Stimulated activated naive CD8-positive, alpha-beta T cell treated with anti-CD3 and anti-CD28 coated beads, Interleukin-15, amount 100 ng/mL, for 72 hours (primary cell): ENCODE results near the gene MRFAP1.
A peak's percentile ranks its signal among the peaks of the same experiment; 100 is the strongest.

ENCODE experiments used
- ATAC-seq: fragments of 150-1000 bp; cut with Tn5 transposase; 2 replicates; pipeline ENCODE4 v1.10.0; 2021; ENCODE audit warnings: mild to moderate bottlenecking, moderate library complexity
- DNase-seq, 2 donors: peaks; one replicate each; pipeline ENCODE4 v3.0.0; 2021 to 2022
- H3K27ac Mint-ChIP-seq, 2 donors: one replicate each; pipeline ENCODE4 v1.8.0; 2022; ENCODE audit warnings: mild to moderate bottlenecking in 2 of 2, mixed read lengths in 2 of 2, moderate library complexity in 2 of 2
- H3K27me3 Mint-ChIP-seq: one replicate; pipeline ENCODE4 v1.8.0; 2022; ENCODE audit warnings: mixed read lengths
- H3K4me1 Mint-ChIP-seq: one replicate; pipeline ENCODE4 v1.8.0; 2022; ENCODE audit warnings: mild to moderate bottlenecking, mixed read lengths
- H3K4me3 Mint-ChIP-seq, 2 donors: one replicate each; pipeline ENCODE4 v1.8.0; 2022; ENCODE audit warnings: mild to moderate bottlenecking in 2 of 2, mixed read lengths in 2 of 2, moderate library complexity in 1 of 2
- H3K9me3 Mint-ChIP-seq, 2 donors: one replicate each; pipeline ENCODE4 v1.8.0; 2022; ENCODE audit warnings: mixed read lengths in 2 of 2

MRFAP1 gene

GRCh38 chr4:6606465-6607235 lies 33.8 kb upstream of the MRFAP1 start:
- peaks cover 10% of the 10 kb centered on the region for H3K4me1 Mint-ChIP-seq
- H3K27me3 Mint-ChIP-seq = no peaks in the 10 kb centered on the region
- DNase-seq (no peak), ATAC-seq (no peak)
- peak overlapping the region in 1 of 2 donors; percentile 31 for H3K27ac Mint-ChIP-seq
- no peak overlapping the region for H3K4me3 Mint-ChIP-seq
- peaks cover 7 to 26% of the 10 kb centered on the region in 2 donors for H3K9me3 Mint-ChIP-seq

- Mint-ChIP-seq H3K27me3 (no peaks in the 10 kb centered on the region), H3K9me3 (peaks cover 7 to 26% of the 10 kb centered on the region in 2 donors), H3K27ac (peak overlapping the region; percentile 31 to 35), H3K4me3 (no peak overlapping the region), H3K4me1 (peaks cover 10% of the 10 kb centered on the region)
- DNase-seq (no peak), ATAC-seq (no peak)
These were observed 33.0 kb upstream of the MRFAP1 start for GRCh38 chr4:6607368-6608055.

- Mint-ChIP-seq H3K27ac (no peak overlapping the region), H3K4me3 (no peak overlapping the region), H3K9me3 (peaks cover 7 to 18% of the 10 kb centered on the region in 2 donors), H3K27me3 (no peaks in the 10 kb centered on the region), H3K4me1 (peaks cover 10% of the 10 kb centered on the region)
- DNase-seq (no peak), ATAC-seq (peak; percentile 51)
These were observed 31.6 kb upstream of the MRFAP1 start for GRCh38 chr4:6608758-6609414.

GRCh38 chr4:6609415-6610079 lies 30.9 kb upstream of the MRFAP1 start:
- no peak overlapping the region for H3K27ac Mint-ChIP-seq
- no peaks in the 10 kb centered on the region for H3K27me3 Mint-ChIP-seq
- no peak for DNase-seq
- peaks cover 10% of the 10 kb centered on the region for H3K4me1 Mint-ChIP-seq
- peaks cover 7 to 11% of the 10 kb centered on the region in 2 donors for H3K9me3 Mint-ChIP-seq
- no peak overlapping the region for H3K4me3 Mint-ChIP-seq
- no peak for ATAC-seq

GRCh38 chr4:6610856-6611430 lies 29.5 kb upstream of the MRFAP1 start:
- Mint-ChIP-seq H3K9me3 (peaks cover 0 to under 1% of the 10 kb centered on the region in 2 donors), H3K27me3 (no peaks in the 10 kb centered on the region), H3K4me3 (no peak overlapping the region), H3K4me1 (peaks cover 10% of the 10 kb centered on the region), H3K27ac (no peak overlapping the region)
- ATAC-seq = no peak
- DNase-seq = no peak

GRCh38 chr4:6612961-6613675 lies 27.4 kb upstream of the MRFAP1 start:
- DNase-seq (no peak), ATAC-seq (no peak)
- peaks cover 4% of the 10 kb centered on the region for H3K4me1 Mint-ChIP-seq
- no peaks in the 10 kb centered on the region for H3K27me3 Mint-ChIP-seq
- H3K9me3 Mint-ChIP-seq = no peaks in the 10 kb centered on the region
- H3K27ac Mint-ChIP-seq = peak overlapping the region; percentile 73 to 95
- H3K4me3 Mint-ChIP-seq = no peak overlapping the region

- H3K27me3 Mint-ChIP-seq = no peaks in the 10 kb centered on the region
- H3K4me3 Mint-ChIP-seq = no peak overlapping the region
- ATAC-seq (no peak), DNase-seq (no peak)
- no peaks in the 10 kb centered on the region for H3K4me1 Mint-ChIP-seq
- peak overlapping the region in 1 of 2 donors; percentile 95 for H3K27ac Mint-ChIP-seq
- H3K9me3 Mint-ChIP-seq = no peaks in the 10 kb centered on the region
These were observed 26.5 kb upstream of the MRFAP1 start for GRCh38 chr4:6613676-6614651.

GRCh38 chr4:6614701-6615230 lies 25.7 kb upstream of the MRFAP1 start:
- no peak for DNase-seq
- H3K9me3 Mint-ChIP-seq = no peaks in the 10 kb centered on the region
- no peaks in the 10 kb centered on the region for H3K27me3 Mint-ChIP-seq
- ATAC-seq = no peak
- no peak overlapping the region for H3K27ac Mint-ChIP-seq
- no peaks in the 10 kb centered on the region for H3K4me1 Mint-ChIP-seq
- no peak overlapping the region for H3K4me3 Mint-ChIP-seq

- DNase-seq (no peak), ATAC-seq (no peak)
- Mint-ChIP-seq H3K4me1 (no peaks in the 10 kb centered on the region), H3K27ac (no peak overlapping the region), H3K27me3 (no peaks in the 10 kb centered on the region), H3K4me3 (no peak overlapping the region), H3K9me3 (no peaks in the 10 kb centered on the region)
These were observed 24.1 kb upstream of the MRFAP1 start for GRCh38 chr4:6616087-6616995.

- ATAC-seq (no peak), DNase-seq (no peak)
- H3K27me3 Mint-ChIP-seq = no peaks in the 10 kb centered on the region
- no peaks in the 10 kb centered on the region for H3K4me1 Mint-ChIP-seq
- H3K9me3 Mint-ChIP-seq = no peaks in the 10 kb centered on the region
- H3K4me3 Mint-ChIP-seq = no peak overlapping the region
- no peak overlapping the region for H3K27ac Mint-ChIP-seq
These were observed 23.2 kb upstream of the MRFAP1 start for GRCh38 chr4:6617246-6617645.

- no peaks in the 10 kb centered on the region for H3K9me3 Mint-ChIP-seq
- no peak overlapping the region for H3K4me3 Mint-ChIP-seq
- no peaks in the 10 kb centered on the region for H3K4me1 Mint-ChIP-seq
- H3K27me3 Mint-ChIP-seq = no peaks in the 10 kb centered on the region
- DNase-seq (no peak), ATAC-seq (no peak)
- peak overlapping the region in 1 of 2 donors; percentile 20 for H3K27ac Mint-ChIP-seq
These were observed 21.9 kb upstream of the MRFAP1 start for GRCh38 chr4:6618386-6619115.

GRCh38 chr4:6619116-6619465 lies 21.4 kb upstream of the MRFAP1 start:
- no peak overlapping the region for H3K27ac Mint-ChIP-seq
- H3K4me1 Mint-ChIP-seq = no peaks in the 10 kb centered on the region
- no peak overlapping the region for H3K4me3 Mint-ChIP-seq
- no peaks in the 10 kb centered on the region for H3K27me3 Mint-ChIP-seq
- no peaks in the 10 kb centered on the region for H3K9me3 Mint-ChIP-seq
- ATAC-seq (no peak), DNase-seq (no peak)
